ENCODE data around the gene SMIM36. TPM values are rescaled to one million over a fixed set of nuclear protein-coding genes. Genes with fewer than 3 reads are reported as not detected.

Gene SMIM36
- not detected for total RNA-seq

DNA sequence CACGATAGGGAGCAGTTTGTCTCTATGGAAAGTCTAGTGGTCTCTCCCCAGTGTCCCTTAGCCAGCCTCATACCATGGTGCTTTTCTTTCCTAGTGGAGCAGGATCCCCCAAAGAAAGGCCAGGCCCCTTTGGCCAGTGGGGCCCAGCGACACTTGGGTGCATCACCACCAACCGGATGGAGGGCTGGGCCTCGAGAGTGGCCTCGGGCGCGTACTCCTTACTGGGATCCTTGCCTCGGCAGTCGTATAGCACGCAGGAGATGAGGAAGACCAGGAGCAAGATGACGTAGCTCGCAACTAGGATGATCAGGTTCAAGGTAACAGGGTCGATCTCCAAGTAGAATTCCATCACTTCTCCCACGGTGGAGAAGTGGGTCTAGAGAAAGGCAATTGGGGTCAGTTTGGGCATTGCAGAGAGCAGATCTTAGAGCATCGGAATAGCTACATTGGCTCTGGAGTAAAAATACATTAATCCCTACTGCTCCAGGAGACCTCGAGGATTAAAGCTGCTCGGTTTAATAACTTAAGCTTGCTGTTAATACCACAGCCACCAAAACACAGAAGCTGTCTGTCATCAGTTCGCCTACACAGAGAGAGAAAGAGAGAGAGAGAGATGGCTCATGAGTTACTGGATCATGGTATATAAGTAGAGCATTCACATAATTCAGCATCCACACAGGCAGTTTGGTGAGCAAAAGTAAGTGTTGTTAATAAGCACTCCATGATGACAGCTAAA, at the start of gene SMIM36:
Gene SMIM36 (minus strand): TSS at position 467 of the 736 bp plus-strand sequence.
- CTCF ChIA-PET, result interaction anchor here (0.8 kb wide), 1 partner anchor 15 kb away, joined by 3 read pairs; no protein-coding TSS in a partner anchor
- DNase-seq, result no peak

DNA sequence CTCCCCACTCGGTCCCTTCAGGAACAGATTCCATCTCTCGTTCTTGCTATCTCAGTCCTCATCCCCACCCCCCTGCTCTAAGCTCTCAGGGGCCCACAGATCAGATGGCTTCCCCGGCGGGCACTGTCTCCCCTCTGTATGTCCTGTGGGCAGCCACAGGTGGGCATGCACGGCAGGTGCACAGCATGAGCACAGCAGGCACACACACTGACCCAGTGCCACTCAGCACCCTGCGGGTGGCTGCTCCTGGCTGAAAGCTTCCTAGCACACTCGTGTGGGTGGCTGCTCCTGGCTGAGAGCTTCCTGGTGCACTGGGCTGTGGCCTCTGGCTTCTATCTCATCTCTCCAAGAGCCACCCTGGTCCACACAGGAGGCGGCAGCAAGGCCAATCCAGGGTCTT, 44.5 kb upstream of the SMIM36 start:
- Mint-ChIP-seq H3K36me3 (ENCODE audit: low read depth) (no peaks in the 10 kb centered on the region), H3K27me3 (peaks cover 25% of the 10 kb centered on the region), H3K9me3 (no peaks in the 10 kb centered on the region), H3K4me1 (no peaks in the 10 kb centered on the region), H3K4me3 (no peak overlapping the region), H3K27ac (no peak overlapping the region)
- no peak for DNase-seq
- ChIA-PET CTCF (no interaction called here), POLR2A (no interaction called here)

More for the DNA sequence above, at the start of gene SMIM36:
- Mint-ChIP-seq H3K4me1 (peaks cover 13% of the 10 kb centered on the region), H3K27ac (no peak within 1 kb of the TSS), H3K9me3 (no peaks in the 10 kb centered on the region), H3K36me3 (ENCODE audit: low read depth) (no peaks in the 10 kb centered on the region), H3K4me3 (no peak within 1 kb of the TSS), H3K27me3 (peaks cover 6% of the 10 kb centered on the region)
- POLR2A ChIA-PET, result no interaction called here

DNA sequence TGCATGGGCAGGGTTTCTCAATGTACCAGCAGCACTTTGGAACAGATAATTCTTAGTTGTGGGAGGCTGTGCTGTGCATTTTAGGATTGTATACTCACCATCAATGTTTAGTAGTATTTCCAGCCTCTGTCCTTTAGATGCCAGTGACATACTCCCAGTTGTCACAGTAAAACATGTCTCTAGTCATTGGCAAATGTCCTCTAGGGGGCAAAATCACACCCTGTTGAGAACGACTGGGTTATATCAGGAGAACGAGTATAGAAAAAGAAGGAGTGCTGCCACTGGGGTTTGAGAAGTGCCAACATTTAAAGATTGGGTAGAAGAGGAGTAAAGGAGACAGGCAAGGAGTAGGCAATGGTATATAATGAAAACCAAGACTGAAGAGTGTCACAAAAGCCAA, 37.9 kb upstream of the SMIM36 start:
- Mint-ChIP-seq H3K27me3 (peaks cover 25% of the 10 kb centered on the region), H3K4me3 (no peak overlapping the region), H3K4me1 (no peaks in the 10 kb centered on the region), H3K9me3 (no peaks in the 10 kb centered on the region), H3K36me3 (ENCODE audit: low read depth) (no peaks in the 10 kb centered on the region), H3K27ac (no peak overlapping the region)
- DNase-seq, result no peak
- ChIA-PET CTCF (no interaction called here), POLR2A (no interaction called here)

DNA sequence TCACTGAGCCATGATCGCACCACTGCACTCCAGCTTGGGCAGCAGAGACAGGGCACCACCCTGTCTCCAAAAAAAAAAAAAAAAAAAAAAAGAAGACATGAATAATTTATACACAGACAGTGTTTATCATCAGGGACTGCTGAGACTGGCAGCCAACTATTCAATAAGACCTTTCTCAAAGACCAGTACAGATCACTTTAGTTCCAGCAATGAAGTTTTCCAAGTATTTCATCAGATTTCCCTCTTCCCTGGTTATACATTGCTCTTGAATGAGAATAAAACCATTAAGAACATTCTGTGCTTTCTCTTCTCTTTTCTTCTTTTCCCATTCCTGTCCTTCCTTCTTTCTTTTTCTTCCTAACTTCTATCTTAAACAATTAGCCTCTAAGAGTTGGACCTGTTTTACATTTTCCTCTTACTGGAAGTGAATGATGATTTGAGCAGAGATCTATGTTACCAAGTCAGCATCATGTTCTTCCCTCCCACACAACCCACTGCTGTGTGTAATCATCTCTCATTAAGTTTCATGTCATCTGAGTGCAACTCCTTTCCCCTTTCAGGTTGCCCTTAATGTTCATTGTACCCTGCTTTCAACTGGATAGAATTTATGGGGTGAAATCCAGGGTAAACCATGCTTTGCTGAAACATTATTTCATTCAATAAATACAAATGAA, 35.9 kb upstream of the SMIM36 start:
- no peak overlapping the region for H3K4me3 Mint-ChIP-seq
- CTCF ChIA-PET, result no interaction called here
- DNase-seq, result no peak

DNA sequence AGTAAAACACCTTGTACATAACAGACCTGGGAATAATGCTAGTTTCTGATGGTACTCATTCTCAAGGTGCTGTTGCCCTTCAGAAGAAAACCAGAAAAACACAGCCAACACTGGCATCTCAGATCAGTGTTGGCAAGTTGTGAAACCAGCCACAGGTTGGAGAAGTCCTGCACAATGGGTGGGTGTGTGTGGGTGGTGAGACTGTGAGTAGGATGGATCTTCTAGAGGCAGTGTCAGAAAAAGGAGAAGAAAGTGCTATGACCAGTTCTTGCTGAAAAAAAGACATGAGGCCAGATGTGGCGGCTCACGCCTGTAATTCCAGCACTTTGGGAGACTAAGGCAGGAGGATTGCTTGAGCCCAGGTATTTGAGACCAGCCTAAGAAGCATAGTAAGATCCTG, 35.2 kb upstream of the SMIM36 start:
- no peak for DNase-seq
- H3K4me3 Mint-ChIP-seq, result no peak overlapping the region
- no peaks in the 10 kb centered on the region for H3K9me3 Mint-ChIP-seq
- no peaks in the 10 kb centered on the region for H3K4me1 Mint-ChIP-seq
- ChIA-PET POLR2A (interaction anchor here (0.6 kb wide), 1 partner anchor 206 kb away, joined by 3 read pairs; no protein-coding TSS in a partner anchor), CTCF (no interaction called here)
- H3K27me3 Mint-ChIP-seq, result peaks cover 12% of the 10 kb centered on the region
- no peaks in the 10 kb centered on the region for H3K36me3 Mint-ChIP-seq (ENCODE audit: low read depth)
- H3K27ac Mint-ChIP-seq, result no peak overlapping the region

More for the DNA sequence above, 35.9 kb upstream of the SMIM36 start:
- no peak overlapping the region for H3K27ac Mint-ChIP-seq
- no peaks in the 10 kb centered on the region for H3K36me3 Mint-ChIP-seq (ENCODE audit: low read depth)
- no peaks in the 10 kb centered on the region for H3K4me1 Mint-ChIP-seq
- no peaks in the 10 kb centered on the region for H3K9me3 Mint-ChIP-seq
- POLR2A ChIA-PET, result no interaction called here
- H3K27me3 Mint-ChIP-seq, result peaks cover 15% of the 10 kb centered on the region

DNA sequence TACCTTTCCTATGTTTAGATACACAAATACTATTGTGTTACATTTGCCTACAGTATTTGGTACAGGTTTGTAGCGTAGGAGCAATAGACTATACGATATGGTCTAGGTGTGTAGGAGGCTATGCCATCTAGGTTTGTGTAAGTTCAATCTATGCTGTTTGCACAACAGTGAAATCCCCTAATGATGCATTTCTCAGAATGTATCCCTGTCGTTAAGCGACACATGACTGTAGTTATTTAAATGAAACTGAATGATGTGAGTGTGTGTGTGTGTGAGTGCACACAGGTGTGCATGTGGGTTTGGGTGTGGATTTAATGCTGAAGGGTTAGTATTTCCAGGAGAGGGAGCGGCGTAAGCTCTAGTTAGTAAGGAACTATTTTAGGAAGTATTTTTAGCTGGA, 34.6 kb upstream of the SMIM36 start:
- ChIA-PET CTCF (no interaction called here), POLR2A (no interaction called here)
- Mint-ChIP-seq H3K27me3 (peaks cover 10% of the 10 kb centered on the region), H3K4me1 (no peaks in the 10 kb centered on the region), H3K27ac (no peak overlapping the region), H3K4me3 (no peak overlapping the region), H3K36me3 (ENCODE audit: low read depth) (no peaks in the 10 kb centered on the region), H3K9me3 (no peaks in the 10 kb centered on the region)
- DNase-seq, result no peak

DNA sequence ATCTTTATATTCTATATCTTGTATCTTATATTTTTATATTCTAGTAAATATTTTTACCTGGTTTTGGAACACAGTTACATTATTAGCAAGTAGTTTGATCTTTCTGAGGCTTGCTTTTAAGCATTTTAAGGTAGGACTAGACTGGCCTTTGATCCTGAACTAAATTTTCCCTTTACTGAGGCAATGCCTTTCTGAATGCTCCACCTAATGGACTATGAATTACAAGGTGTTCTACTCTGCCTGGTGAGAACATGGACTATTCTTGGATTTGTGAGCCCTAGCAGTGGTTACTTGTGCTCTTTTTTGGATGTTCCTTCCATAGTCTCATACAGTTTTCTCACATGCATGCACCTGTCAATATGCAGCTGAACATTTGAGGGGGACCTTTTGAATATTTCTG, 32.5 kb upstream of the SMIM36 start:
- Mint-ChIP-seq H3K36me3 (ENCODE audit: low read depth) (no peaks in the 10 kb centered on the region), H3K27me3 (peaks cover 10% of the 10 kb centered on the region), H3K4me1 (no peaks in the 10 kb centered on the region), H3K27ac (no peak overlapping the region), H3K9me3 (no peaks in the 10 kb centered on the region), H3K4me3 (no peak overlapping the region)
- ChIA-PET POLR2A (no interaction called here), CTCF (interaction anchor here (1.7 kb wide), 1 partner anchor 162 kb away, joined by 3 read pairs; no protein-coding TSS in a partner anchor)
- DNase-seq, result no peak

DNA sequence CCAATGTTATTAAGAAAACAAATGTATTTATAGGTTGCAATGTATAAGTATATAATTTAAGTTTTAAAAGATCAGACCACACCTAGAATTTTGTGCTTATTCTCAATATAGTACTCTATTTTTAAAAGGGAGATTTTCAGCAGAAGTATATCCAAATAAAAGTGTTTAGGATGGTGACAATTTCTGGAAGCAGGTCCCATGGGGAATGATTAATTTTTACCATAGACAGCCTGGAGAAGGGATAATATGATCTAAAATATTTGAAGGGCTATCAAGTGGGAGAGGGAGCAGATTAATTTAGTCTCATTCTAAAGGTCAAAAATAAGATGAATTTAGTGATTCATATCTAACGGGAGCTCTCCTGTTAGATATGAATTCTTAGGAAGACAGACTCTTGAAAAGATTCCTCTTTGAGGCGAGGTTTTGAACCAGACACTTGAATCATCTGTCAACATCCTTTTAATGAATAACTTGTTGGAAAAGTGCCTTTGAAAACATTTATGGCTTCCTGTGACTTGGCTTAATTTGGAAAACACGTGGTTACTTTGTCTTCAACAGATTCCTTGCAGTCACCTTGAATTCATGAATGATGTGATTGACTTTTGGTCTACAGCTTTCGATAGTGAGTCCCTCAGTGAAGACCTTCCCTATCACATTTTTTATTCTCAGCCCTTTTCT, 29.3 kb upstream of the SMIM36 start:
- CTCF ChIA-PET, result no interaction called here
- Mint-ChIP-seq H3K36me3 (ENCODE audit: low read depth) (no peaks in the 10 kb centered on the region), H3K4me1 (no peaks in the 10 kb centered on the region), H3K4me3 (no peak overlapping the region), H3K9me3 (no peaks in the 10 kb centered on the region), H3K27ac (no peak overlapping the region), H3K27me3 (peaks cover 14% of the 10 kb centered on the region)
- no peak for DNase-seq
- POLR2A ChIA-PET, result no interaction called here

DNA sequence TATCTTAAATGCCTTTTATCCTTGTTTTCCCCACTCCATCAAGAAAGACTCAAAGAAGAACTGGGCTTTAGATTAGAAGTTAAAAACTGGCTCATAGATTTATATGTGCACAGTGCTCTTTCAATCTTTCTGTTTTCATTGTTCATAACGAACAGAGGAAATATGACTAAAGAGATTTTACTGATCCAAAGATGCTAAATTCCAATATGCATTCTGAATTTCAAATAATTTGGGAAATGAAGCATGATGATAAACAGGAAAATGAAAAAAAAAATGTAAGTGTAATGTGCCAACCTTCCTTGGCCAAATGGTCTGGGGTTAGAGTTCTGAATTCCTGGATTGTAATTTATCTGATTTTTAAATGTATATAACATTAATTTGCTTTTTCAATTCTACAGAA, 25.0 kb upstream of the SMIM36 start:
- POLR2A ChIA-PET, result no interaction called here
- Mint-ChIP-seq H3K36me3 (ENCODE audit: low read depth) (no peaks in the 10 kb centered on the region), H3K4me3 (no peak overlapping the region), H3K9me3 (no peaks in the 10 kb centered on the region), H3K27me3 (peaks cover 14% of the 10 kb centered on the region), H3K27ac (no peak overlapping the region), H3K4me1 (no peaks in the 10 kb centered on the region)
- no peak for DNase-seq
- CTCF ChIA-PET, result no interaction called here

DNA sequence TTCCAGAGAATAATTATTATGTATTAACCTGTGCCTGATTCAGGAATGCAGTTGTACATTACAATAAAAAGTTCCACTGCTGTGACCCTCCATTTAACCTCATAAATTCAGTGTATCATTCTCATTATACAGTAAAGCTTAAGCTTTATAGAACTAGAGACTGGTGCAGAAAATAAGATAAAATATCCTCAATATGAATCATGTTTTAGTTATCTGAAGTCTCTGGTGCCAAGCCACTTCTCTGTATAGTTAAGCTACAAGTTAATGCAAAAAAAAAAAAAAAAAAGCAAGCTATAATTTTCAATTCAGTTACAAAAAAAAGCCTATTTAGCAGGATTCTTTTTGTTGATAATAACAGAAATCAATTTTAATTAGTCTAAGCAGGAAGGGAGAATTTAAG, 22.4 kb upstream of the SMIM36 start:
- no peaks in the 10 kb centered on the region for H3K9me3 Mint-ChIP-seq
- peaks cover 5% of the 10 kb centered on the region for H3K27me3 Mint-ChIP-seq
- POLR2A ChIA-PET, result no interaction called here
- H3K27ac Mint-ChIP-seq, result no peak overlapping the region
- CTCF ChIA-PET, result interaction anchor here (0.6 to 1.6 kb wide), 3 partner anchors 19 to 102 kb away, joined by 3 read pairs; no protein-coding TSS in a partner anchor
- H3K4me1 Mint-ChIP-seq, result no peaks in the 10 kb centered on the region
- no peak for DNase-seq
- H3K36me3 Mint-ChIP-seq (ENCODE audit: low read depth), result no peaks in the 10 kb centered on the region
- no peak overlapping the region for H3K4me3 Mint-ChIP-seq

DNA sequence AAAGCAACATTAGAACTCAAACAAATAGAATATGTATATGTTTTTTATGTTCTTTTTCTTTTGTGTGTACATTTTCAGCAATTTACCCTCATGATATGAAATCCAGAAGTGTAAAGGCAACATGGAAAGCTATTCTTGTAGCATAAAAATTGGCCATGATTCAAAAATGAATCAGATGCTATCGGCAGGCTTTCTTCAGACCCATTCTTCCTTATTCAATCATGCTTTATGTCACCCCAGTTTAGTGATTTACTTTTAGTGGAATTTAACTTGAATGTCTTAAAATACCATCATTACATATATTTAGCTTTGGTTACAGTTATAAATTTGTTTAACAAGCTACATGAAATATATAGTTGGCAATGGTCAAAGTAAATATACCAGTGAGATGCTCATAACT, 21.4 kb upstream of the SMIM36 start:
- Mint-ChIP-seq H3K9me3 (no peaks in the 10 kb centered on the region), H3K36me3 (ENCODE audit: low read depth) (no peaks in the 10 kb centered on the region), H3K27me3 (no peaks in the 10 kb centered on the region), H3K4me3 (no peak overlapping the region), H3K4me1 (no peaks in the 10 kb centered on the region), H3K27ac (no peak overlapping the region)
- POLR2A ChIA-PET, result no interaction called here
- DNase-seq, result no peak
- CTCF ChIA-PET, result interaction anchor here (1.2 to 1.6 kb wide), 2 partner anchors 18 to 69 kb away, joined by 3 read pairs; no protein-coding TSS in a partner anchor

DNA sequence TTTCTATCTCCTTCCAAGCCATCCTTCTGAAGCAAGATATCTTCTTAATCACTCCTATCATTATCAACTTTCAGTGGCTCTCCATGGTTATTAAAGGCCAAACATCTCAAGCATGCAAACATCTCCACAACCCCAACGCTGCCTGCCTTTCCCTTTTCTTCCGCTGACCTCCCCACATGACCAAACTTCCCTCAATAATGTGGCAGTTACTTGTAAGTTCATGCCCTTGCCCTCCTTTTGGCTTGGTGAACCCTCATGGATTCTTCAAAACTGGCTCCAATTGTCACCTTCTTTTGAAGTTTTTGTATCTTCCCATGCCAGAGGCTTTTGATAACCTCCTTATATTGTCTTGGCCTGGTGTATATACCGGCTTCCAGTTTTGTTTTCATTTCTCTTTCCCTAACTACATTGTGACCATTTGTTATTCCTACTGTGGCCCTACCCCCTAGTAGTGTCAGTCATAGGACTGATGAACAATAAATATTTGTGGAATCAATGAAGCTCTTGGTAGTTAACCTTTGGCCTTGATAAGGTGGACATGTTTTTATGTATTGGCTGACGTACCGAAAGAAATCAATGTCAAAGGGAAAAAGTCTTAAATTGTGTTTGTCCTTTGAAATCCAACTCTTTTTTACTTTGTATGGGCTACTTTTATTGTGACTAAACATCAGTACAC, 19.9 kb upstream of the SMIM36 start:
- H3K4me3 Mint-ChIP-seq, result no peak overlapping the region
- no peak overlapping the region for H3K27ac Mint-ChIP-seq
- ChIA-PET CTCF (no interaction called here), POLR2A (no interaction called here)
- DNase-seq, result no peak
- no peaks in the 10 kb centered on the region for H3K27me3 Mint-ChIP-seq
- no peaks in the 10 kb centered on the region for H3K36me3 Mint-ChIP-seq (ENCODE audit: low read depth)
- no peaks in the 10 kb centered on the region for H3K4me1 Mint-ChIP-seq
- no peaks in the 10 kb centered on the region for H3K9me3 Mint-ChIP-seq

DNA sequence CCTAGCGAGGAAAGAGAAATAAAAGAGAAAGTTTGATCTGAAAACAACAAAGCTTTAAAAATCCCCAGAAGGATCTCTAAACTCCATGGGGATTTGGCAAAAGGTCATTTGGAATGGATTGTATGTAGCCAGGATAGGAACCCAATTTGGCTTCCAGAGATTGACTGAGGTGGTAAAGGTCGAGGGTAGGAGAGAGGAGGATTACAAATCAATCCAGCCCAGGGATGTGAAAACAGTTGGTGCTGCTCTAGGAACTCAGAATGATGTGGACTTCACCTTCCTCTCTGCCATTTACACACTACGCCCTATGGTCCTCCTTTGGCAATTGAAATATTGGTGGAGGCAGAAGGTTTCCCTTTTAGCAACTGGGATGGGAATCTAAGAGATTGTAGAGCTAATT, 18.8 kb upstream of the SMIM36 start:
- Mint-ChIP-seq H3K36me3 (ENCODE audit: low read depth) (no peaks in the 10 kb centered on the region), H3K9me3 (no peaks in the 10 kb centered on the region), H3K27me3 (peaks cover 2% of the 10 kb centered on the region), H3K4me1 (no peaks in the 10 kb centered on the region), H3K27ac (no peak overlapping the region), H3K4me3 (no peak overlapping the region)
- no peak for DNase-seq
- ChIA-PET CTCF (no interaction called here), POLR2A (no interaction called here)

Measured in activated CD4-positive, alpha-beta T cell treated with anti-CD3 and anti-CD28 coated beads, Interleukin-2, amount 10 ng/mL, durations not matched to agents 7 days and 5 days (primary cell).